ENCODE measurements around the gene CYP26B1.

Gene CYP26B1

DNA sequence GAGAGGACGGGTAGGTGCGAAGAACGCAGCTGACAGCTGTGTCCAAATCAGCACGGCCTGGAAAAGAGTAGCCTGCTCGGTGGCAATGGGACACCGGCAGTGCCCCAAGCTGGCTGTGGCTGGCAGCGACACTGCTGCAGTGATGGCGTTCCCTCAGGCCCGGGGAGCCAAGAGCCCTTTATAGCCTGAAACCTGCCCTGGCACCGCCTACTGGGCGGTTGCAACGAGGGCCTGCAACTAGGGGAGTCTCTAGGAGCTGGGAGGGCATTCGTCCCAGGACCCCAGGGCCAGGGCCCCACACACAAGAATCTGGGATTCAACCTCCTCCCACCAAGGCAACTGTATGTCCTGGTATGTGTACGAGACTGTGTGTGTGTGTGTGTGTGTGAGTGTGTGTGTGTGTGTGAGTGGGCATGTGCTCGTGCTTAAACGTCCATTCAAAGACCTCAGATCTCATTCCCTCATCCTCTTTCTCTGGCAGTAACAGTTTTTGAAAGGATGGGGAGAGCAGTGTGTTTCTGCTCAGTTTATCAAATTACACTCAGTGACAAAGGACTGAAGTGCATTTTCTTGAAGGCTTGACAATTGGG lies 6.8 kb upstream of the CYP26B1 start:
- no peak for DNase-seq (ENCODE audit: low read depth in 2 of 2)

DNA sequence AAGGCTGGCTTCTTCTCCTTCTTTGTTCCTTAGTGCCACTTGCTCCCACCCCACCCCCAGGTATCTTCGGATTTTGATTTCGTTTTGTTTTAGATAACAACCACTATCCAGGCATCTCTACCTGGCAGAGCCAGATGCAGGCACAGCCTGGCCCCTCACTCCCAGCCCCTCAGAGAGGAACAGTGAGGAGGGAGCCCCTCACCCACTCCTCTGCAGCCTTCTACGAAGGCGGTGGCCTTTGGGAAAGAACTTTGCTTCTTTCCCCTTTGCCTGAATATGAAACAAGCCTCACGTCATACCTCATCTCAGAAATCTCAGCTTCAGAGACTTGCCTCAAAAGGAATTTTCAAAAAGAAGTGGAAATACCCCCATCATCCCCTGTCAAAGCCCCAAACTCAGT lies 6.3 kb upstream of the CYP26B1 start:
- no peak for DNase-seq (ENCODE audit: low read depth in 2 of 2)

- no peak for DNase-seq (ENCODE audit: low read depth in 2 of 2)
Observed at GRCh38 chr2:72153026-72153791, 5.5 kb upstream of the CYP26B1 start.

DNA sequence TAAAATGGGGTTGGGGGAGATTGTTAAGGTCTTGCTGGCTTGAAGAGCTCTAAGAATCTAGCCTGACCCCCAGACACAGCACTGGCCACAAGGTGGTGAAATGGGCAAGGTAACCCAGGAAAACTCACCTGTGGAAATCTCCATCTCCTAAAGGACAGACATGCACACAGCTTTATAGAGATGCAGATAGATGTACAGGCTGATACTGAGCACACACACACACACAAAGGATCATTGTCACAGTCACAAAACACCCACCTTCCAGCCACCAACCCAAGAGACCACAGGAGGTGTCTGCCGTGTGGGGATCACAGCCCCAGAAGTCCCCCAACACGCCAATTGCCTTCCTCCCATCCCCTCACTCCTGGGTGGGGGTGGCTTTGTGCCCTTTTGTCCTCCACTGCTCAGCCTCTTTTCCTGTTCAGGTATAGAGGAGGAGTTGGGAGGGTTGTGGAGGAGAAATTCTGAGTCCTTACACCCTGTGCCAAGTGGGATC lies 3.2 kb upstream of the CYP26B1 start:
- DNase-seq (ENCODE audit: low read depth in 2 of 2): no peak

- DNase-seq (ENCODE audit: low read depth in 2 of 2): peak; percentile 14 to 62
Observed at GRCh38 chr2:72150157-72150860, 2.6 kb upstream of the CYP26B1 start.

DNA sequence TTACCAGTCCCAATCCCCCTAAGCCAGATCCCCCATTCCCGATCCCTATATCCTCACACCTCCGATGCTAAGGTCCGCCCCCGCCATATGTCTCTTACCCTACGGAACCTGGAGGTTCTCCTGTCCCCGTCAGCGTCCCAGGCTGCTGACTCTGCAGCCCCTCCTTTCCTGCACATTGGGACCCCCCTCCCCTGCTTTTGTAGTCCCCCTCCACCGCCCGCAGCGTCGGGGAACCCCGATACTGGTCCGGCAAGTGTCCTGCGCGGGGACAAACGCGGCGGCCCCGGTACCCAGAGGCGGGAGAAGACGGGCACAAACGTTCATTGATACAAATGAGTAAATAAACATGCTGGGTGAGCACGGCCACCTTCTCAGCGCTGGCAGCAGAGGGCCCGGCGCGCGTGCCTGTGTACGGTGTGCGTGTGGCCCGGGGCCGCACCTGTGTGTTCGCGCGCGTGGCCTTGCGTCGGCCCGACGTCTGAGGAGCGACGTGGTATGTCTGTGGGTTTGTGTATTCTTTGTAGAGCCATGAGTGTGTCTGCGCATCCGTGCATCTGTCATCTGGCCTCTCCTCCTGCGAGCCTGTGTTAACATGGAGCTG lies 2.0 kb upstream of the CYP26B1 start:
- no peak for DNase-seq (ENCODE audit: low read depth in 2 of 2)

DNA sequence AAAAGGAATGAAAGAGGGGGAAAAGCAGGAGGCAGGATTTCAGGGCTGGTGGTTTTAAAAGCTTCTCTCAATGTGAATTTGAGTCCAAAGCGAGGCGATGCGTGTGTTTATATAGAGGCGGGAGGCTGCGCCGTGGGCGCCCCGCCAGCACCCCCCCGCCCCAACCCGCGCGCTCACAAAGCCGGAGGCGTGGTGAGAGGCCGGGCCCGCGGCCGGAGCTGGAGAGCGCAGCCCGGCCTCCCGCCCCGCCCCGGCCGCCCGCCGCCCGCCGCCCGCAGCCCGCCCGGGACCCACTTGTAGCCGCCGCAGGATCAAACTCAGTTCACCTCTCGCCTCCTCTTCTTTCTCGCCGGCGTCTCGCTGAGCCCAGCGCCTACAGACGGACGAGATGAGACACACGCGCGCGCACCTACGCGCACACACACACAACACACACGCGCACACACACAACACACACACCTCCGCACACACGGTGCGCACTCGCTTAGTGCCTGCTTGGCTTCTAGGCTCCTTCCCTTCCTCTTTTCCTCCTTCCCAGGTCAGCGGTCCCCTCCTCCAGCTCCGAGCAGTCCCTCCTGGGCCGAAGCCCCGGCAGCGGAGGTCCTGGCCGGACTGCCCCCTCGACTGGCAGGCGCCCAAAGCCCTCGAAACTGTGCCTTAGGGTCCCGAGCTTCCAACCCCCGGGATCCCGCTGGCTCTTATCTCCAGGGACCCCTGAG lies 1.3 kb upstream of the CYP26B1 start:
- DNase-seq (ENCODE audit: low read depth in 2 of 2): no peak

DNA sequence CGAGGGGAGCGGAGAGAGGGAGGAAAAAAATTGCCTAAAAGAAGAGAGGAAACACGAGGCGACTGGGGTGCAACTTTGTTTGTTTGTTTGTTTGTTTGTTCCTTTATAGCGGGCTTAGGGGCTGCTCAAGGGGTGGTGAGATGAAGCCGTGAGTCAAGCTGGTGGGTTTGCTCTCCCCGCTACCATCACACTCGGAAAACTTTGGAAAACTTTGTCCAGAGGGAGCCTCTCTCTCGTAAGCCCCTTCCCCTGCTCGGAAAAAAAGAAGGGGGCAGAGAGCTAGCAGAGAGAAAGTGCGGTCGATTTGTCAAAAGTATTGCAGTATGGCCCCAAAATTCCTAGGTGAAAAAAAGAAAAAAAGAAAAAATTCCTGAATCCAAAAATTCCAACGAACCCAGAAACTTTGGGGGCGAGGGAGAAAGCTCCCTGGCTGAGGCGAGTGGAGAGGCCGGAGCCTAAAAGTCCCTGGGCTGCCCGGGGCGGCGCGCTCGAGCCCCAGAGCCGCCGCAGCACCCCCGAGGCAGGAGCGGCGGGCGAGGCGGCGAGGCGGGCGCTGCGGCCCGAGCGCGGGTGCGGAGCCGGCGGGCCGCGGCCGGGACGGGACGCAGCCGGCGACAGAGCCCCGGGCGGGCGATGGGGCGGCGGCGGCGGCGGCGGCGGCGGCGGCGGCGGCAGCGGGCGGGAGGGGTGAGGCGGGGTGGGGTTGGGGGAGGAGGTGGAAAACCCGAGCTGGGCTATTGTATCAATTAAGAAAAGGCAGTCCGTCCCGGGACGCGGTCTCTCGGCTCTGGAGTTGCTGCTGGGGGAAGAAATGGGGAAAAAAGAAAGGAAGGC lies 558 bp upstream of the CYP26B1 start:
- DNase-seq (ENCODE audit: low read depth in 2 of 2): no peak

DNA sequence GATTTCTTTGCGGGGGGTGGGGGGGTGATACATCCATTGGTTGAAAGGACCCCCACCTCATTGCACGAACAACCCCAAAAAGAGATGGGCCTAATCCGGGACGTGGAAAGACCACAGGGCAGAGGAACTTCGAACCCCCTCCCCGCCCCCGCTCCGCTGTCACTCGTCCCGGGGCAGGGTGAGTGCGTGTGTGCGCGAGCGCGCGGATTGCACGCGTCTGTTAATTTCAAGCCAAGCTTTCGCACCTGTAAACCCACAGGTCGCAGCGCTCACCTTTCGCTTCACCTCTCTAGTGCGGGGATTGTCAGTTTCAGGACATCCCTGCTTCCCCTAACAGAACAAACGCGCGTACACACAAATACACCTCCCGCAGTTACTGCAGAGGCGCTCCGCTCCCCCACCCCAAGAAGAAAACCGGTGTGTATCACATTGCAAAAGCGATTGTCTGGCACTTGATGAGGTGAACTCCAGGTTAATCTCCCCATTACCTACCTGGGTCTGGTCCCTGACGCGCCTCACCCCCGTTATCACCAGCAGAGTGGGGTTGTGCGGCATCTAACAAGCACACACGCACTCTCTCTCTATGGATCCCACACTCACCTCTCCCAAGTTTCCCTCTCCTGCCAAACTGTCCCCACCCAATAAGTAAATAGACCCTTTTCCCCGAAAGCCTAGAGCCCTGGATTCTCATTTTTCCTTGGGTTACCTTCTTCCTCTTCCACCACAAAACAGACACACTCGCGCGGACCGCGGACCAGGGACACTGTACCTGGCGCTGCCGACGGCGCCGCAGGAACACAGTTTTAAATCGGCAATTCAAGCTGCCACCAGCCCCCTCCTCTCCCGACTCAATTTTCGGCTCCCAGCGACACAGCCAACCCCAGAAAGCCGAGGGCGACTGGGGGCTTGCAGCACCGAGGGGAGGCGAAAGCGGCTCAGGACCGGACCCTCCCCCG lies 1.0 kb downstream of the CYP26B1 start:
- DNase-seq (ENCODE audit: low read depth in 2 of 2): no peak

DNA sequence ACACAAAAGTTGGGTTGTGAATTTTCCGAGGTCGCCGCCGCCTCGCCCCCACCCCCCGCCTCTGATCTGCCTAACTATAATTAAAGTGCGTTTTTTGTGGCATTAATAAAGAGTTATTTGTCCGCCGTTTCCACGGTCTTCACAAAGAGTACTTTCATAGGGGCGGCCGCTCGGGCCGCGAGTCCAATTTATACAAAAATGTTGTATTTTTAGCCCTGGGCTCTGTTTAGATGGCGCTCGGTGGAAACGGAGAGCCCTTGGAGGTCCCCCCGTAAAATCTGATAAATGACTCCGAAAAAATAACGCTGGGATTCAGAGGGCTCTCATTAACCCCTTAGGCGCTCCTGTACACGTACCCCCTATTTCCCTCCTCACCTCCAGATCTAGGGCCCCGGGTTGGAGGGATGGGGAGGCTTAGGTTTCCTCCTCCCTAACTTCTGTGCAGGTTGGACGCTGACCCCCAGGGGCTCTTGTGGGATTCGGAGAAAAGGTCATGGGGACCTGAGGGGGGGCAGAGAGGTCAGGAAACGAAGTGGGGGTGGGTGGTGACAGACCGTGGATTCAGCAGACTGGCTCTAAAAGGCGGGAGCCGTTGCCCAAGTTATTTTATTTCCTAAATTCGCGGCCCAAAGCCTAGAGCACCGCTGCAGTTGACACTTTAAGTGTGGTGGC lies 1.9 kb downstream of the CYP26B1 start:
- DNase-seq (ENCODE audit: low read depth in 2 of 2): no peak

GRCh38 chr2:72145289-72145657 lies 2.4 kb downstream of the CYP26B1 start:
- no peak for DNase-seq (ENCODE audit: low read depth in 2 of 2)

- no peak for DNase-seq (ENCODE audit: low read depth in 2 of 2)
Observed at GRCh38 chr2:72144632-72145288, 2.9 kb downstream of the CYP26B1 start.

DNA sequence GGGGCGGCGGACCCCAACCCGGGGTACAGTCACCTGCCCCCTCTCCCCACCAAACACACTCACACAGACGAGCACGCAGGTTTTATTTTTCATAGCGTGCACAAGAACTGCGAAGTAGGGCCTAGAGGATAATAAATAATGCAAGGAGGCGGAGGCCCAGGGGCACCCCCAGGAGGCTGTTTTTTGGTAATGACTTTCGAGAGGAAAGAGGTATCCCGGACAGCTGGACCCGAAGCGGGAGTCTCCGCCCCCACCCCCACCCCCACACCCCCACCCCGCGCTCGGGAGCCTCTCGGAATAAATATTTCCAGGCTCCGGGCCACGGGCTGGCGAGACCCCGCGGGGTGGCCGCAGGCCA lies 3.4 kb downstream of the CYP26B1 start:
- DNase-seq (ENCODE audit: low read depth in 2 of 2): no peak

GRCh38 chr2:72143441-72144273 lies 4.0 kb downstream of the CYP26B1 start:
- no peak for DNase-seq (ENCODE audit: low read depth in 2 of 2)

DNA sequence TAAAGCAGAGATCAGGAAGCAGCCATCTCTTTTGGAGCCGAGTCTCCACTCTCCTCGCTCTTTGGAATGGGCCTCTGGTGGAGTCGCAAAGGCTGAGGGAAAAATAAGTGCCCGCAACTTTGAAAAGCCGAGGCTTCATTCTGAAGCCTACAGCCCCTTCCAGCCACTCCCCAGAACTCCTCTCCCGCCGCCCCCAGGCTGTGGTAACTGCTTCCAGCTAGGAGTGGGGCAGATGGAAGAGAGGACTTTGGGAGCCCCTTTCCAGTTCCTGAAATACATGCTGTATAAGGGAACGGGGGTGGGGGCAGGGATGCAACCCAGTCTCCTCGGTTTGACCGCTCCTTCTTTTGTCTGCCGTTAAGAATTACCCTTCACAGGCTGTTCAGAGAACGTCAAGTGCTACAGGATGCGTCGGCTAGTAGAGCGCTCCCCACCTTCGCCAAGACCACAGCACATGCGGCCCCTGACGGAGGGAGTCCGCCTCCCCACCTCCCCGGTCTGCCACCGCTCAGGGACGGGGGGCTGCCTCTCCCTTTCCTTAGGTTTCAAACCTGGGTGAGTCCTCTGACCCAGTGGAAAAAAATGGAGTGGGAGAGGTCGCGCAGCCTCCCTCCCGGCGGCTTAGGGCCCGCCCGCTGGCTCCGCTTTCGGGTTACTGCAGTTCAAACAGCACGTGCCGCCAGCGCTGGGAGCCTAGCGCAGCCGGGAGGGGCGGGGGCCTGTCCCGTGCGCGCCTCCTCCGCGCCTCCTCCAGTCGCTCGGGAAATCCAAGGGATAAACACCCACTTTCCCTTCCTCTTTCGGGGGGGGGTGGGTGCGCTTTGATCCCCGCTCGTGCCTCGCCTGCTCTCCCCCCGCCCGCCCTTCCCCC lies 4.9 kb downstream of the CYP26B1 start:
- no peak for DNase-seq (ENCODE audit: low read depth in 2 of 2)

DNA sequence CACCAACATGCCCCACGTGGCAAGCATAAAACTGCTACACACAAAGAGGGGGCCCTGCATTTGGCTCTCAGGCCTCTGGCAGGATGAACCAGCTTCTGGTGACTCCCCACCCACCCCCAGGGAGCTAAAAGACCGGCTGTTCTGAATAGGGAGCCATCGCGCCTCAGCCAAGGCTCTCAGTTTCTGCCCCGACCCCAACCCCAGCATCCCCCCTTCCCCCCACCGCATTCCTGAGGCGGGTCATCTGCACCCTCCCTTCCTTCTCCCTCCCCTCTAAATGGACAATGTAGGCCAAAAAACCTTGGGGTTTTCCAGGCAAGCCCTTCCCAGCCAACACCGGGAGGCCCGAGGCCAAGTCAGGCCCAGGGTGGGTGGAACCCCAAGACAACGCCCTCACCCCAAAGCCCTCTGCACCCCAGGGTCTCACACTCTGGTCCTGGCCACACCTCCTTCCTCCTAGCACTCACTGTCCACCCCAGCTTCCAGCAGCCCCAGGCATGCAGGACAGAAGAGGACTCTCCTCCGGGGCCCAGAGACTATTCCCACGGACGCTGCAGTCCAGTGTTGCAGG lies 5.7 kb downstream of the CYP26B1 start:
- DNase-seq (ENCODE audit: low read depth in 2 of 2): no peak
